Prostate gland (tissue), 2 donors: ENCODE measurements around the gene RBM45. TPM values are rescaled to one million over a fixed set of nuclear protein-coding genes. Genes with fewer than 3 reads are reported as not detected.
"Not testable (repeated sequence)": the region's sequence is repeated elsewhere in the genome, so short reads cannot be mapped to it uniquely, and the experiment has no call there.

Experiments
- DNase-seq: peaks from one replicate; pipeline ENCODE4 v3.0.0-alpha.2; 2019; ENCODE audit warnings: low spot score
- H3K27ac ChIP-seq, 2 donors: fragments of 200-600 bp; sonication (generic); 2 replicates each; pipeline ENCODE4 v1.5.1; 2017 to 2019
- H3K27me3 ChIP-seq: fragments of 200-600 bp; sonication (generic); replicated peaks from 2 replicates; pipeline ENCODE4 v1.5.1; 2019; ENCODE audit not compliant: insufficient read depth
- H3K36me3 ChIP-seq, 2 donors: fragments of 200-600 bp; sonication (generic); 1 replicate in 1 of 2; 2 replicates in 1 of 2; pipeline versions ENCODE4 v1.5.1 to v1.8.1; 2017 to 2019
- H3K4me1 ChIP-seq: fragments of 200-600 bp; sonication (generic); replicated peaks from 2 replicates; pipeline ENCODE4 v1.5.1; 2019
- H3K4me3 ChIP-seq, 2 donors: fragments of 200-600 bp; sonication (generic); 2 replicates each; pipeline ENCODE4 v1.5.1; 2017 to 2019
- H3K9me3 ChIP-seq: fragments of 200-600 bp; sonication (generic); 2 replicates; pipeline ENCODE4 v1.5.1; 2017
- CTCF ChIP-seq, 4 experiments: fragments of 200-600 bp in 2 of 4; fragments of 450-650 bp in 2 of 4; sonication (generic) in 2 of 4; IDR thresholded peaks; 1 replicate in 3 of 4; 2 replicates in 1 of 4; pipeline ENCODE4 v1.5.1; 2016 to 2019; ENCODE audit warnings: antibody characterized with exemption in 4 of 4, mild to moderate bottlenecking in 2 of 4, moderate library complexity in 2 of 4
- POLR2A ChIP-seq: fragments of 450-650 bp; IDR thresholded peaks from one replicate; pipeline ENCODE4 v1.6.1; 2016; ENCODE audit warnings: antibody characterized with exemption, mild to moderate bottlenecking
- POLR2AphosphoS5 ChIP-seq: sonication (generic); formaldehyde crosslinking; IDR thresholded peaks from one replicate; pipeline ENCODE4 v1.6.1; 2017; ENCODE audit warnings: antibody characterized with exemption
- WGBS: methylation state at CpG from one replicate; pipeline ENCODE4 v1.1.5; 2018; 5-methylcytosine and 5-hydroxymethylcytosine counted together
- intact Hi-C: fragments of 100-400 bp; cut with DNase I; formaldehyde crosslinking; loops from one replicate; pipeline ENCODE4 v1.14.2; 2022
- total RNA-seq, 2 donors: library from RNA; depleted of rRNA; stranded (reverse); fragments of >200 nt; gene quantifications; one replicate each; pipeline ENCODE4 v1.1.0, GENCODE V29; 2016

RBM45 gene
- total RNA-seq, 2 donors from 2014 or later: 9.7 to 19.0 TPM

GRCh38 chr2:178152977-178153376 is 40.7 kb downstream of the RBM45 start:
- no peak for DNase-seq
- no peaks in the 10 kb centered on the region for H3K27me3 ChIP-seq
- intact Hi-C loops: no loop called here
- TF ChIP-seq POLR2AphosphoS5 (no peak), CTCF (IDR thresholded peaks at IDR 0.05) (no peak), POLR2A (no peak)
- H3K4me3 ChIP-seq: no peak overlapping the region
- H3K4me1 ChIP-seq: no peaks in the 10 kb centered on the region
- H3K27ac ChIP-seq: no peak overlapping the region
- H3K36me3 ChIP-seq: no peaks in the 10 kb centered on the region
- WGBS: 13% methylated on average over 1 of the region's 1 CpG
- H3K9me3 ChIP-seq: no peaks in the 10 kb centered on the region

GRCh38 chr2:178153878-178154277 is 41.6 kb downstream of the RBM45 start:
- H3K4me3 ChIP-seq, H3K4me1 ChIP-seq, DNase-seq, H3K27me3 ChIP-seq, H3K36me3 ChIP-seq, H3K9me3 ChIP-seq, intact Hi-C loops, H3K27ac ChIP-seq: not testable (repeated sequence)
- WGBS: 71% methylated on average over 1 of the region's 1 CpG

- H3K27me3 ChIP-seq: no peaks in the 10 kb centered on the region
- intact Hi-C loops: no loop called here
- no peak overlapping the region for H3K27ac ChIP-seq
- 100% methylated on average over 1 of the region's 1 CpG for WGBS
- no peak overlapping the region for H3K4me3 ChIP-seq
- no peaks in the 10 kb centered on the region for H3K9me3 ChIP-seq
- no peaks in the 10 kb centered on the region for H3K36me3 ChIP-seq
- no peak for DNase-seq
- TF ChIP-seq CTCF (IDR thresholded peaks at IDR 0.05) (no peak), POLR2A (no peak), POLR2AphosphoS5 (no peak)
- H3K4me1 ChIP-seq: no peaks in the 10 kb centered on the region
Measured at GRCh38 chr2:178155524-178155923, 43.3 kb downstream of the RBM45 start.

GRCh38 chr2:178157574-178157973 is 45.3 kb downstream of the RBM45 start:
- TF ChIP-seq POLR2A (no peak), POLR2AphosphoS5 (no peak), CTCF (IDR thresholded peaks at IDR 0.05) (no peak)
- Histone ChIP-seq H3K27ac (no peak overlapping the region), H3K4me1 (no peaks in the 10 kb centered on the region), H3K36me3 (no peaks in the 10 kb centered on the region), H3K27me3 (no peaks in the 10 kb centered on the region), H3K9me3 (no peaks in the 10 kb centered on the region), H3K4me3 (no peak overlapping the region)
- intact Hi-C loops: no loop called here
- 58% methylated on average over 5 of the region's 5 CpGs for WGBS
- no peak for DNase-seq

GRCh38 chr2:178159966-178160365 is 47.7 kb downstream of the RBM45 start:
- H3K4me3 ChIP-seq: no peak overlapping the region
- H3K9me3 ChIP-seq: no peaks in the 10 kb centered on the region
- WGBS: 91% methylated on average over 1 of the region's 1 CpG
- no peaks in the 10 kb centered on the region for H3K27me3 ChIP-seq
- intact Hi-C loops: no loop called here
- no peaks in the 10 kb centered on the region for H3K36me3 ChIP-seq
- no peak overlapping the region for H3K27ac ChIP-seq
- H3K4me1 ChIP-seq: no peaks in the 10 kb centered on the region
- no peak for DNase-seq
- TF ChIP-seq POLR2AphosphoS5: no peak
- no peak for TF ChIP-seq POLR2A
- TF ChIP-seq CTCF (IDR thresholded peaks at IDR 0.05): no peak
